K562 (cell line): ENCODE measurements around the gene PCBD1. TPM values are rescaled to one million over a fixed set of nuclear protein-coding genes. Genes with fewer than 3 reads are reported as not detected.

Source experiments
- ATAC-seq: fragments of 200-7000 bp; cut with Tn5 transposase; 3 replicates; pipeline ENCODE4 v1.9.1; 2020; ENCODE audit warnings: moderate library complexity
- BruUV-seq: library from RNA; stranded (reverse); fragments of 400-500 nt; replicated peaks from 2 replicates; lab custom pipeline; 2021; lab: Mats Ljungman, UMichigan
- CTCF ChIA-PET: fragments of 300-600 bp; formaldehyde crosslinking; extraction: SDS; loops from one replicate; lab custom pipeline; 2021; ENCODE audit warnings: low intra/inter-chr PET ratio; lab: Yijun Ruan, JAX
- POLR2A ChIA-PET: fragments of 300-600, 350-650 bp; sonication (Branson Sonifier 250); formaldehyde crosslinking; extraction: SDS; loops from one replicate; lab custom pipeline; 2021; ENCODE audit warnings: antibody characterized with exemption, inconsistent platforms; lab: Yijun Ruan, JAX
- DNase-seq, 4 experiments: peaks; one replicate each; pipeline versions ENCODE4 v3.0.0 to v3.0.0-alpha.2; 2011 to 2018; ENCODE audit warnings: low spot score in 3 of 4, mixed read lengths in 3 of 4; ENCODE audit errors: extremely low read depth in 1 of 4
- FAIRE-seq: peaks from 2 replicates; lab custom pipeline; 2011; peaks lifted over from hg19 to GRCh38; lab: Jason Lieb, UNC
- H2AFZ ChIP-seq: 2 replicates; pipeline ENCODE4 v1.6.0; 2011; ENCODE audit warnings: low read depth, low read length, control low read depth, inconsistent platforms
- H3K27ac ChIP-seq: fragments of 200-600 bp; 3 replicates; pipeline ENCODE4 v1.8.0; 2011; ENCODE audit warnings: low read depth, mild to moderate bottlenecking, control low read depth, inconsistent platforms, low read length, moderate library complexity, mixed read lengths; ENCODE audit errors: extremely low read depth
- H3K27me3 ChIP-seq, 2 experiments: fragments of 300-600 bp in 1 of 2; 2 replicates in 1 of 2; 3 replicates in 1 of 2; pipeline versions ENCODE4 v1.6.0 to v1.8.0; 2011; ENCODE audit warnings: inconsistent platforms in 2 of 2, low read length in 2 of 2, mild to moderate bottlenecking in 1 of 2, mixed read lengths in 1 of 2, moderate library complexity in 1 of 2; ENCODE audit not compliant: control insufficient read depth in 2 of 2, insufficient read depth in 2 of 2
- H3K36me3 ChIP-seq: fragments of 300-600 bp; 3 replicates; pipeline ENCODE4 v1.8.0; 2011; ENCODE audit warnings: mild to moderate bottlenecking, low read length, inconsistent platforms; ENCODE audit not compliant: control insufficient read depth, insufficient read depth
- H3K4me1 ChIP-seq, 2 experiments: fragments of 200-600 bp in 1 of 2; replicated peaks in 1 of 2; 2 replicates in 1 of 2; 3 replicates in 1 of 2; pipeline versions ENCODE4 v1.5.1 to v1.8.0; 2011; ENCODE audit warnings: inconsistent platforms in 2 of 2, low read length in 2 of 2, mild to moderate bottlenecking in 1 of 2, mixed read lengths in 1 of 2, moderate library complexity in 1 of 2; ENCODE audit not compliant: control insufficient read depth in 2 of 2, insufficient read depth in 2 of 2
- H3K4me2 ChIP-seq: 2 replicates; pipeline ENCODE4 v1.6.1; 2011; ENCODE audit warnings: low read length, control low read depth, inconsistent platforms, mixed read lengths; ENCODE audit not compliant: insufficient read depth
- H3K4me3 ChIP-seq: fragments of 200-600 bp; sonication (generic), shearing (Covaris generic); 2 replicates; pipeline ENCODE4 v1.5.1; 2016; ENCODE audit warnings: control low read depth, inconsistent platforms
- H3K79me2 ChIP-seq: fragments of 200-600 bp; 3 replicates; pipeline ENCODE4 v1.8.0; 2011; ENCODE audit warnings: low read length, inconsistent platforms; ENCODE audit not compliant: control insufficient read depth, insufficient read depth
- H3K9ac ChIP-seq, 2 experiments: 2 replicates each; pipeline versions ENCODE4 v1.6.0 to v1.6.1; 2011; ENCODE audit warnings: low read depth in 2 of 2, low read length in 2 of 2, control low read depth in 1 of 2, inconsistent platforms in 1 of 2, mild to moderate bottlenecking in 1 of 2, mixed read lengths in 1 of 2; ENCODE audit not compliant: insufficient read depth in 1 of 2
- H3K9me1 ChIP-seq: one replicate; pipeline ENCODE4 v1.6.0; 2011; ENCODE audit warnings: inconsistent platforms, mild to moderate bottlenecking, low read length, moderate library complexity; ENCODE audit not compliant: control insufficient read depth, insufficient read depth
- H3K9me3 ChIP-seq: replicated peaks from 2 replicates; pipeline ENCODE4 v1.5.1; 2011; ENCODE audit warnings: low read depth, low read length, inconsistent platforms; ENCODE audit not compliant: control insufficient read depth, insufficient read depth
- H4K20me1 ChIP-seq: replicated peaks from 2 replicates; pipeline ENCODE4 v1.6.1; 2011; ENCODE audit warnings: low read length, inconsistent platforms, mixed read lengths; ENCODE audit not compliant: control insufficient read depth, insufficient read depth
- ARHGAP35 ChIP-seq: fragments of 450-650 bp; IDR thresholded peaks from 2 replicates; pipeline ENCODE4 v1.6.1; 2018; ENCODE audit not compliant: partially characterized antibody
- GATA2 ChIP-seq: sonication (generic); formaldehyde crosslinking; IDR thresholded peaks from 2 replicates; pipeline ENCODE4 v1.4.0; 2020; ENCODE audit warnings: mild to moderate bottlenecking, missing genetic modification reagents
- HDAC8 ChIP-seq: fragments of 450-650 bp; IDR thresholded peaks from 2 replicates; pipeline ENCODE4 v1.6.1; 2016; ENCODE audit warnings: mild to moderate bottlenecking, missing genetic modification characterization, moderate library complexity, missing compliant biosample characterization
- MBD2 ChIP-seq: sonication (generic); IDR thresholded peaks from 2 replicates; pipeline ENCODE4 v1.6.1; 2016; ENCODE audit warnings: low read depth, borderline replicate concordance
- POLR2AphosphoS5 ChIP-seq: IDR thresholded peaks from 2 replicates; pipeline ENCODE4 v1.6.1; 2011; ENCODE audit warnings: mild to moderate bottlenecking, low read depth, low read length, moderate library complexity; ENCODE audit not compliant: control insufficient read depth, insufficient read depth
- POLR2H ChIP-seq: IDR thresholded peaks from 2 replicates; pipeline ENCODE4 v1.6.1; 2016; ENCODE audit warnings: missing genetic modification characterization, low read depth, mild to moderate bottlenecking, control low read depth, missing compliant biosample characterization, moderate library complexity
- THAP12 ChIP-seq: fragments of 250-450 bp; sonication (Bioruptor Pico); IDR thresholded peaks from 2 replicates; pipeline ENCODE4 v1.9.0; 2021; ENCODE audit warnings: mild to moderate bottlenecking, inconsistent platforms
- XRCC5 ChIP-seq: fragments of 200-400 bp; formaldehyde crosslinking; IDR thresholded peaks from 2 replicates; pipeline ENCODE4 v1.6.1; 2017; ENCODE audit warnings: low read depth, mild to moderate bottlenecking, low read length
- ZFX ChIP-seq: sonication (generic); formaldehyde crosslinking; IDR thresholded peaks from 2 replicates; pipeline ENCODE4 v1.8.0; 2022; ENCODE audit warnings: mild to moderate bottlenecking, missing genetic modification reagents, moderate library complexity
- ZNF324 ChIP-seq: fragments of 250-450 bp; sonication (Bioruptor Pico); IDR thresholded peaks from 2 replicates; pipeline ENCODE4 v1.4.0; 2020; ENCODE audit warnings: mild to moderate bottlenecking
- ZNF436 ChIP-seq: fragments of 250-450, 450-650 bp; sonication (Bioruptor Pico); formaldehyde crosslinking; IDR thresholded peaks from 2 replicates; pipeline ENCODE4 v1.7.0; 2020; ENCODE audit warnings: mild to moderate bottlenecking
- ZNF507 ChIP-seq: conservative IDR thresholded peaks from 2 replicates; pipeline ENCODE4 v1.6.1; 2017; ENCODE audit warnings: missing genetic modification characterization, missing compliant biosample characterization
- WGBS: fragments of 100-300 bp; shearing (Covaris generic); methylation state at CpG from one replicate; pipeline ENCODE4 v1.1.6; 2016; ENCODE audit warnings: low coverage, mixed read lengths; ENCODE audit not compliant: insufficient coverage; ENCODE audit errors: missing lambda C conversion rate; 5-methylcytosine and 5-hydroxymethylcytosine counted together
- in situ Hi-C: fragments of 300-500 bp; cut with MboI; formaldehyde crosslinking; loops from 4 replicates; pipeline ENCODE4 v1.15.0; 2018; ENCODE audit warnings: inconsistent platforms, mixed read lengths
- intact Hi-C: fragments of 100-400 bp; cut with micrococcal nuclease; formaldehyde crosslinking; loops from 2 replicates; pipeline ENCODE4 v1.14.2; 2022
- polyA plus RNA-seq, 8 experiments: library from polyadenylated mRNA; depleted of rRNA in 4 of 8; stranded (reverse) in 5 of 8; unstranded in 3 of 8; fragments of >200 nt; fragmentation: Nextera tagmentation in 2 of 8; fragmentation: Illumina TruSeq in 1 of 8; extraction: Ambion mirVana in 2 of 8; extraction: Trizol in 1 of 8; gene quantifications; 2 replicates each; pipeline versions ENCODE4 v1.2.1 to v1.2.3, GENCODE V29; 2011 to 2014; ENCODE audit warnings: inconsistent platforms in 1 of 8, missing spikeins in 1 of 8
- total RNA-seq, 7 experiments: library from RNA; depleted of rRNA in 6 of 7; stranded (reverse); fragments of >200 nt in 6 of 7; fragmentation: Illumina TruSeq in 2 of 7; extraction: Trizol in 2 of 7; gene quantifications; 2 replicates each; pipeline versions ENCODE4 v1.2.1 to v1.2.3, GENCODE V29; 2011 to 2021; ENCODE audit warnings: low replicate concordance in 1 of 7
- TF ChIP-seq, protein P1 (sequence below), 2 experiments: fragments of 450-650 bp; IDR thresholded peaks; 2 replicates each; pipeline ENCODE4 v1.6.1; 2016; ENCODE audit warnings: mild to moderate bottlenecking in 2 of 2, borderline replicate concordance in 1 of 2, low read depth in 1 of 2, moderate library complexity in 1 of 2

PCBD1 gene
- total and polyA plus RNA-seq, 9 of the 15 experiments (the other 6 are each of a cell fraction or from before 2014, with no cell fraction given), result 14.6 to 109 (median 57.0) TPM

DNA sequence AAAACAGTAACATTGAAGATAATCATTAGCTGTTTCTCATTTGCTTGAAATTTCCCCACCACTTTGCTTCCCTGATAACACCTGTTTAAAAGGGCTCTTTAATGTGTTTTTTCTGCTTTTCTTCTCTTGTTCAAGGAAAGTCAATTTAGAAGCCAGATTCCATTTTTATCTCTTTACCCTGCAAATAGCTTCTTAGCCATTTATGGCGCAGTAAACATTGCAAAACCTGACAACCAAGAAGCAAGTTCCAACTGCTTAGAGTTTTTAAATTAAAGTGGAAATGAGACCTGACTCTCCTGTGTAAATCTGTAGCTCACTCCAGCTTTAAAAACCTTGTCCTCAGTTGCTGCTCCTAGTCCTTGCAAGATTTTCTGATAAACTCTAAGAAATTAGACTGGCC lies 42.5 kb downstream of the PCBD1 start:
- no peak overlapping the region for H3K4me2 ChIP-seq
- BruUV-seq, result no TSS peak
- H3K4me3 ChIP-seq, result no peak overlapping the region
- H2AFZ ChIP-seq, result no peak overlapping the region
- H3K9ac ChIP-seq, result no peak overlapping the region
- DNase-seq (no peak), FAIRE-seq (no peak), ATAC-seq (no peak)
- H3K4me1 ChIP-seq, result peaks cover 0 to 13% of the 10 kb centered on the region in 2 experiments; a peak in 2 of 5 replicates
- no peaks in the 10 kb centered on the region for H4K20me1 ChIP-seq
- ChIA-PET POLR2A (interaction anchor here (0.8 kb wide), 1 partner anchor 28 kb away, joined by 3 read pairs; no protein-coding TSS in a partner anchor), CTCF (no interaction called here)
- no peak overlapping the region for H3K27ac ChIP-seq
- in situ Hi-C loops, result no loop called here
- 84% methylated on average over 1 of the region's 1 CpG for WGBS
- no peaks in the 10 kb centered on the region for H3K27me3 ChIP-seq
- H3K9me3 ChIP-seq, result no peaks in the 10 kb centered on the region; the same call in 1 of the 2 replicates
- H3K9me1 ChIP-seq, result no peaks in the 10 kb centered on the region
- no peaks in the 10 kb centered on the region for H3K36me3 ChIP-seq
- no peaks in the 10 kb centered on the region for H3K79me2 ChIP-seq
- intact Hi-C loops, result no loop called here
- no peak for TF ChIP-seq POLR2AphosphoS5
- no peak for TF ChIP-seq GATA2 (CRISPR knock-in tag)
- TF ChIP-seq ZNF507 (tag), result no peak
- TF ChIP-seq MBD2, result no peak
- TF ChIP-seq HDAC8 (tag), result no peak
- TF ChIP-seq POLR2H (tag), result no peak
- TF ChIP-seq ZFX (CRISPR knock-in tag), result no peak
- TF ChIP-seq THAP12 (CRISPR knock-in tag), result no peak
- no peak for TF ChIP-seq XRCC5
- TF ChIP-seq ARHGAP35, result no peak
- TF ChIP-seq, protein P1, sequence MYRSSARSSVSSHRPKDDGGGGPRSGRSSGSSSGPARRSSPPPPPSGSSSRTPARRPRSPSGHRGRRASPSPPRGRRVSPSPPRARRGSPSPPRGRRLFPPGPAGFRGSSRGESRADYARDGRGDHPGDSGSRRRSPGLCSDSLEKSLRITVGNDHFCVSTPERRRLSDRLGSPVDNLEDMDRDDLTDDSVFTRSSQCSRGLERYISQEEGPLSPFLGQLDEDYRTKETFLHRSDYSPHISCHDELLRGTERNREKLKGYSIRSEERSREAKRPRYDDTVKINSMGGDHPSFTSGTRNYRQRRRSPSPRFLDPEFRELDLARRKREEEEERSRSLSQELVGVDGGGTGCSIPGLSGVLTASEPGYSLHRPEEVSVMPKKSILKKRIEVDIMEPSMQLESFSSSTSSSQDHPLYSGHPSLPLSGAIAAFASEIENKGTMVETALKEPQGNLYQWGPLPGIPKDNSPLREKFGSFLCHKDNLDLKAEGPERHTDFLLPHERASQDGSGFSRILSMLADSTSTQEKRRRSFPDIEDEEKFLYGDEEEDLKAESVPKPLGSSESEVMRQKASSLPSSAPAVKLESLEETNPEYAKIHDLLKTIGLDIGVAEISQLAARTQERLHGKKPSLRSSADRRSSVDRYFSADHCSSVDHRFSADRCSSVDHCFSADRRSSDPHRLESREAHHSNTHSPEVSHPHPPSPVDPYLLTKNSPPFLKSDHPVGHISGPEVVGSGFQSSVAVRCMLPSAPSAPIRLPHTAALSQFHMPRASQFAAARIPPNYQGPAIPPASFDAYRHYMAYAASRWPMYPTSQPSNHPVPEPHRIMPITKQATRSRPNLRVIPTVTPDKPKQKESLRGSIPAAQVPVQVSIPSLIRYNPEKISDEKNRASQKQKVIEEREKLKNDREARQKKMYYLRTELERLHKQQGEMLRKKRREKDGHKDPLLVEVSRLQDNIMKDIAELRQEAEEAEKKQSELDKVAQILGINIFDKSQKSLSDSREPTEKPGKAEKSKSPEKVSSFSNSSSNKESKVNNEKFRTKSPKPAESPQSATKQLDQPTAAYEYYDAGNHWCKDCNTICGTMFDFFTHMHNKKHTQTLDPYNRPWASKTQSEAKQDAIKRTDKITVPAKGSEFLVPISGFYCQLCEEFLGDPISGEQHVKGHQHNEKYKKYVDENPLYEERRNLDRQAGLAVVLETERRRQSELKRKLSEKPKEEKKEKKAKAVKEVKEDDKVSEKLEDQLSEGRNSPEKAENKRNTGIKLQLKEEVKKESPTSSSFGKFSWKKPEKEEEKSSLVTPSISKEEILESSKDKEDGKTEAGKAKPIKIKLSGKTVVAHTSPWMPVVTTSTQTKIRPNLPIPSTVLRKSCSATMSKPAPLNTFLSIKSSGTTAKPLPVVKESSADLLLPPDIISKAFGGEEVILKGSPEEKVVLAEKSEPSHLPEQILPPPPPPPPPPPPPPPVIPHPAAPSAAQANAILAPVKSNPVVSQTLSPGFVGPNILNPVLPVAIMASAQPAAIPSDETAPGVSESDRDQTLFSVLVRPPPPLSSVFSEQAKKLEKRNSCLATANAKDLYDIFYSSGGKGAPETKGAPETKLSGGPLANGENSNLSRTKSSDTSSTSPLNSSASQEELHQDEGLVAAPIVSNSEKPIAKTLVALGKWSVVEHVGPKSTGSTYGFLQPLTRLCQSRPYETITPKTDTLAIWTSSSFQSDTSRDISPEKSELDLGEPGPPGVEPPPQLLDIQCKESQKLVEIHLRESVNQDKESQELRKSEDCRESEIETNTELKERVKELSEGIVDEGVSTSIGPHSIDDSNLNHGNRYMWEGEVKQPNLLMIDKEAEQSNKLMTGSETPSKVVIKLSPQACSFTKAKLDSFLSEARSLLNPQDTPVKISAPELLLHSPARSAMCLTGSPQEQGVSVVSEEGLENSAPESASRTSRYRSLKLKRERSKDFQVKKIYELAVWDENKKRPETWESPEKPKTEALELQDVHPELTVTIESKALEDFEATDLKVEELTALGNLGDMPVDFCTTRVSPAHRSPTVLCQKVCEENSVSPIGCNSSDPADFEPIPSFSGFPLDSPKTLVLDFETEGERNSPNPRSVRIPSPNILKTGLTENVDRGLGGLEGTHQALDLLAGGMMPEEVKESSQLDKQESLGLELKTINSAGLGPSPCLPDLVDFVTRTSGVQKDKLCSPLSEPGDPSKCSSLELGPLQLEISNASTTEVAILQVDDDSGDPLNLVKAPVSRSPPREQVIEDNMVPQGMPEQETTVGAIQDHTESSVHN (IDR thresholded peaks at IDR 0.05; ENCODE audit: borderline replicate concordance in 1 of 2, low read depth in 1 of 2), result no peak
- no peak for TF ChIP-seq ZNF324
- no peak for TF ChIP-seq ZNF436 (CRISPR knock-in tag)
